K562 (cell line): Measurements from ENCODE around the gene ZNF460. TPM values are rescaled to one million over a fixed set of nuclear protein-coding genes. Genes with fewer than 3 reads are reported as not detected.

ENCODE experiments used
- ATF7 ChIP-seq: fragments of 450-650 bp; IDR thresholded peaks from 2 replicates; pipeline ENCODE4 v1.7.1; 2014; ENCODE audit warnings: mild to moderate bottlenecking, moderate library complexity
- DMBX1 ChIP-seq: fragments of 250-450 bp; sonication (Bioruptor Pico); IDR thresholded peaks from 2 replicates; pipeline ENCODE4 v1.8.0; 2022; ENCODE audit warnings: inconsistent platforms, mild to moderate bottlenecking, moderate library complexity, borderline replicate concordance
- ETV1 ChIP-seq: fragments of 450-650 bp; conservative IDR thresholded peaks from 2 replicates; pipeline ENCODE4 v1.6.1; 2016; ENCODE audit warnings: missing genetic modification characterization, control low read depth, low read depth, missing compliant biosample characterization
- RNF2 ChIP-seq: sonication (generic); IDR thresholded peaks from 2 replicates; pipeline ENCODE4 v1.6.1; 2016
- SIX5 ChIP-seq, 2 experiments: IDR thresholded peaks; 2 replicates each; pipeline ENCODE4 v1.6.1; 2011; ENCODE audit warnings: low read length in 2 of 2, borderline replicate concordance in 1 of 2, low read depth in 1 of 2, mild to moderate bottlenecking in 1 of 2, moderate library complexity in 1 of 2; ENCODE audit not compliant: insufficient read depth in 1 of 2
- SMAD4 ChIP-seq: fragments of 250-450 bp; sonication (Bioruptor Pico); conservative IDR thresholded peaks from 2 replicates; pipeline ENCODE4 v1.8.0; 2021; ENCODE audit warnings: inconsistent platforms, mild to moderate bottlenecking, moderate library complexity
- TCF3 ChIP-seq: sonication (generic); formaldehyde crosslinking; IDR thresholded peaks from 2 replicates; pipeline ENCODE4 v1.4.0; 2020; ENCODE audit warnings: mild to moderate bottlenecking, missing genetic modification reagents
- TCF7 ChIP-seq: sonication (generic); IDR thresholded peaks from 2 replicates; pipeline ENCODE4 v1.6.1; 2016; ENCODE audit warnings: antibody characterized with exemption, borderline replicate concordance
- TRIM24 ChIP-seq, 2 experiments: fragments of 450-650 bp; IDR thresholded peaks; 2 replicates each; pipeline ENCODE4 v1.6.1; 2016
- YY1 ChIP-seq, 3 experiments: IDR thresholded peaks; 2 replicates each; pipeline ENCODE4 v1.6.1; 2011; ENCODE audit warnings: low read length in 2 of 3, mild to moderate bottlenecking in 2 of 3, moderate library complexity in 2 of 3, borderline replicate concordance in 1 of 3, control low read depth in 1 of 3, low read depth in 1 of 3; ENCODE audit not compliant: insufficient read depth in 3 of 3, insufficient replicate concordance in 2 of 3, control insufficient read depth in 1 of 3, insufficient read length in 1 of 3; ENCODE audit errors: extremely low read depth in 1 of 3
- polyA plus RNA-seq, 8 experiments: library from polyadenylated mRNA; depleted of rRNA in 4 of 8; stranded (reverse) in 5 of 8; unstranded in 3 of 8; fragments of >200 nt; fragmentation: Nextera tagmentation in 2 of 8; fragmentation: Illumina TruSeq in 1 of 8; extraction: Ambion mirVana in 2 of 8; extraction: Trizol in 1 of 8; gene quantifications; 2 replicates each; pipeline versions ENCODE4 v1.2.1 to v1.2.3, GENCODE V29; 2011 to 2014; ENCODE audit warnings: inconsistent platforms in 1 of 8, missing spikeins in 1 of 8
- total RNA-seq, 7 experiments: library from RNA; depleted of rRNA in 6 of 7; stranded (reverse); fragments of >200 nt in 6 of 7; fragmentation: Illumina TruSeq in 2 of 7; extraction: Trizol in 2 of 7; gene quantifications; 2 replicates each; pipeline versions ENCODE4 v1.2.1 to v1.2.3, GENCODE V29; 2011 to 2021; ENCODE audit warnings: low replicate concordance in 1 of 7
- TF ChIP-seq, protein P1 (sequence below), 2 experiments: fragments of 200-800 bp in 1 of 2; sonication (Bioruptor generic) in 1 of 2; sonication (generic) in 1 of 2; formaldehyde crosslinking in 1 of 2; IDR thresholded peaks in 1 of 2; conservative IDR thresholded peaks in 1 of 2; 2 replicates each; pipeline versions ENCODE4 v1.5.0 to v1.6.1; 2016 to 2020; ENCODE audit warnings: missing compliant biosample characterization in 1 of 2, missing genetic modification characterization in 1 of 2, missing genetic modification reagents in 1 of 2
- TF ChIP-seq, protein P2 (sequence below): sonication (generic); formaldehyde crosslinking; IDR thresholded peaks from 2 replicates; pipeline ENCODE4 v1.8.0; 2023; ENCODE audit warnings: mild to moderate bottlenecking, missing genetic modification reagents
- TF ChIP-seq, protein P3 (sequence below): sonication (generic); formaldehyde crosslinking; IDR thresholded peaks from 2 replicates; pipeline ENCODE4 v1.8.0; 2022; ENCODE audit warnings: mild to moderate bottlenecking, missing genetic modification reagents
- TF ChIP-seq, protein P4 (sequence below), 2 experiments: IDR thresholded peaks; 2 replicates each; pipeline ENCODE4 v1.6.1; 2011; ENCODE audit warnings: borderline replicate concordance in 1 of 2, control low read depth in 1 of 2, low read depth in 1 of 2, low read length in 1 of 2, mild to moderate bottlenecking in 1 of 2, mixed read lengths in 1 of 2, moderate library complexity in 1 of 2; ENCODE audit not compliant: insufficient read depth in 1 of 2, insufficient read length in 1 of 2, poor library complexity in 1 of 2, severe bottlenecking in 1 of 2; ENCODE audit errors: extremely low read depth in 1 of 2

The ZNF460 gene
- total and polyA plus RNA-seq, 9 of the 15 experiments (the other 6 are each of a cell fraction or from before 2014, with no cell fraction given): 0.45 to 36.2 (median 16.6) TPM

DNA sequence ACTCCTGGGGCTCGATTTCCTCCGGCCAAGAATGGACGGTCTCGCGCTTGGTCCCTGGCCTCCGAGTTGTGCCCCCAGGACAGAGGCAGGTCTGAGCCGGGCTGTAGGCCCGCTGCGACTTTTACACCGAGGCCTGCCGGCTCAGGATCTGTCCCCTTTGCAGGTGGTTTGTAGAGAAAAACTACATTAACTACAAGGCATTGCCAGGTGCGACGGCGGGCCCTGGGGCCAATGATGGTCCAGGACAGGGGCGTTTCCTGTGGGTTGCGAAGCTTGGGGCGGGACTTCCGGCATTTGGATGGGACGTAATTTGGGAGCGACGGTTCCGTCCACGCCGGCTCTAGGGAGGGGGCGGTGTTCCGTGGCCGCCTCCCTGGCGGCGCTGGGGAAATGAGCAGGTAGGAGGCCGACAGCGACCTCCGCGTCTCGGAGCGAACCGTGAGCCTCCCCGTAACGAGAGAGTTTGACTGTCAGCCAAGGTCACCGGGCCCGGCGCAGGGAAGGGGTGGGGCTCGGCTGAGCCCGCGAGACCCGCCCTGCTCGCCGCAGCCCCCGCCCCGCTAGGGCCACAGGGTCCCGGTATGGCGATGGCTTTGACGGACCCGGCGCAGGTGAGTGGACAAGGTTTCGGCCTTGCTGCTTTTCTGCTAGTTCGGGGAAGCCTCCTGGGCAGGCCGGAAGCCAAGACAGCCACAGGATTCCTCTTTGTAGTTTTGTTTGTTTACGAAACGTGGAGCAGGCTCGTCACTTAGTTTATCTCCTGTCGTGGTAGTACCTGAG, 39.8 kb upstream of the ZNF460 start, which contains the start of gene ZNF805 (continued):
- peak; percentile 35; the same call in 1 of the 2 replicates for TF ChIP-seq DMBX1 (CRISPR knock-in tag)
- peak; percentile 3 to 50; a peak in 2 of 4 replicates for TF ChIP-seq SIX5 (IDR thresholded peaks at IDR 0.05; ENCODE audit: borderline replicate concordance in 1 of 2, insufficient read depth in 1 of 2, low read depth in 1 of 2, low read length in 2 of 2)
- TF ChIP-seq, protein P1, sequence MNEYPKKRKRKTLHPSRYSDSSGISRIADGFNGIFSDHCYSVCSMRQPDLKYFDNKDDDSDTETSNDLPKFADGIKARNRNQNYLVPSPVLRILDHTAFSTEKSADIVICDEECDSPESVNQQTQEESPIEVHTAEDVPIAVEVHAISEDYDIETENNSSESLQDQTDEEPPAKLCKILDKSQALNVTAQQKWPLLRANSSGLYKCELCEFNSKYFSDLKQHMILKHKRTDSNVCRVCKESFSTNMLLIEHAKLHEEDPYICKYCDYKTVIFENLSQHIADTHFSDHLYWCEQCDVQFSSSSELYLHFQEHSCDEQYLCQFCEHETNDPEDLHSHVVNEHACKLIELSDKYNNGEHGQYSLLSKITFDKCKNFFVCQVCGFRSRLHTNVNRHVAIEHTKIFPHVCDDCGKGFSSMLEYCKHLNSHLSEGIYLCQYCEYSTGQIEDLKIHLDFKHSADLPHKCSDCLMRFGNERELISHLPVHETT (CRISPR knock-in tag; conservative IDR thresholded peaks at IDR 0.05 in 1 of 2, IDR thresholded peaks at IDR 0.05 in 1 of 2): peak in 1 of 2 experiments; percentile 98; a peak in 2 of 4 replicates
- peak; percentile 84 for TF ChIP-seq ATF7
- TF ChIP-seq YY1 (IDR thresholded peaks at IDR 0.05; ENCODE audit: borderline replicate concordance in 1 of 3, control insufficient read depth in 1 of 3, extremely low read depth in 1 of 3, insufficient read depth in 3 of 3, insufficient read length in 1 of 3, insufficient replicate concordance in 2 of 3, low read depth in 1 of 3, low read length in 2 of 3): peak in 2 of 3 experiments; percentile 72 to 88
- peak; percentile 22; the same call in 1 of the 2 replicates for TF ChIP-seq TCF3 (CRISPR knock-in tag)
- 0 out of 2 replicates have a peak, but pooled peaks have one; percentile 44 for TF ChIP-seq ETV1
- TF ChIP-seq SMAD4 (CRISPR knock-in tag): peak; percentile 29; the same call in 1 of the 2 replicates
- TF ChIP-seq, protein P2, sequence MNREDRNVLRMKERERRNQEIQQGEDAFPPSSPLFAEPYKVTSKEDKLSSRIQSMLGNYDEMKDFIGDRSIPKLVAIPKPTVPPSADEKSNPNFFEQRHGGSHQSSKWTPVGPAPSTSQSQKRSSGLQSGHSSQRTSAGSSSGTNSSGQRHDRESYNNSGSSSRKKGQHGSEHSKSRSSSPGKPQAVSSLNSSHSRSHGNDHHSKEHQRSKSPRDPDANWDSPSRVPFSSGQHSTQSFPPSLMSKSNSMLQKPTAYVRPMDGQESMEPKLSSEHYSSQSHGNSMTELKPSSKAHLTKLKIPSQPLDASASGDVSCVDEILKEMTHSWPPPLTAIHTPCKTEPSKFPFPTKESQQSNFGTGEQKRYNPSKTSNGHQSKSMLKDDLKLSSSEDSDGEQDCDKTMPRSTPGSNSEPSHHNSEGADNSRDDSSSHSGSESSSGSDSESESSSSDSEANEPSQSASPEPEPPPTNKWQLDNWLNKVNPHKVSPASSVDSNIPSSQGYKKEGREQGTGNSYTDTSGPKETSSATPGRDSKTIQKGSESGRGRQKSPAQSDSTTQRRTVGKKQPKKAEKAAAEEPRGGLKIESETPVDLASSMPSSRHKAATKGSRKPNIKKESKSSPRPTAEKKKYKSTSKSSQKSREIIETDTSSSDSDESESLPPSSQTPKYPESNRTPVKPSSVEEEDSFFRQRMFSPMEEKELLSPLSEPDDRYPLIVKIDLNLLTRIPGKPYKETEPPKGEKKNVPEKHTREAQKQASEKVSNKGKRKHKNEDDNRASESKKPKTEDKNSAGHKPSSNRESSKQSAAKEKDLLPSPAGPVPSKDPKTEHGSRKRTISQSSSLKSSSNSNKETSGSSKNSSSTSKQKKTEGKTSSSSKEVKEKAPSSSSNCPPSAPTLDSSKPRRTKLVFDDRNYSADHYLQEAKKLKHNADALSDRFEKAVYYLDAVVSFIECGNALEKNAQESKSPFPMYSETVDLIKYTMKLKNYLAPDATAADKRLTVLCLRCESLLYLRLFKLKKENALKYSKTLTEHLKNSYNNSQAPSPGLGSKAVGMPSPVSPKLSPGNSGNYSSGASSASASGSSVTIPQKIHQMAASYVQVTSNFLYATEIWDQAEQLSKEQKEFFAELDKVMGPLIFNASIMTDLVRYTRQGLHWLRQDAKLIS (CRISPR knock-in tag): no peak
- TF ChIP-seq TRIM24 (IDR thresholded peaks at IDR 0.05): 0 out of 4 replicates have a peak, but pooled peaks of 1 of the 2 experiments have one; percentile 9
- peak; percentile 67; the same call in 1 of the 2 replicates for TF ChIP-seq RNF2
- TF ChIP-seq, protein P3, sequence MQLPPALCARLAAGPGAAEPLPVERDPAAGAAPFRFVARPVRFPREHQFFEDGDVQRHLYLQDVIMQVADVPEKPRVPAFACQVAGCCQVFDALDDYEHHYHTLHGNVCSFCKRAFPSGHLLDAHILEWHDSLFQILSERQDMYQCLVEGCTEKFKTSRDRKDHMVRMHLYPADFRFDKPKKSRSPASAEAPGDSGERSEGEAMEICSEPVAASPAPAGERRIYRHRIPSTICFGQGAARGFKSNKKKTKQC: peak; percentile 40; the same call in 1 of the 2 replicates
- TF ChIP-seq TCF7: no peak
- TF ChIP-seq, protein P4, sequence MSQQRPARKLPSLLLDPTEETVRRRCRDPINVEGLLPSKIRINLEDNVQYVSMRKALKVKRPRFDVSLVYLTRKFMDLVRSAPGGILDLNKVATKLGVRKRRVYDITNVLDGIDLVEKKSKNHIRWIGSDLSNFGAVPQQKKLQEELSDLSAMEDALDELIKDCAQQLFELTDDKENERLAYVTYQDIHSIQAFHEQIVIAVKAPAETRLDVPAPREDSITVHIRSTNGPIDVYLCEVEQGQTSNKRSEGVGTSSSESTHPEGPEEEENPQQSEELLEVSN (IDR thresholded peaks at IDR 0.05; ENCODE audit: borderline replicate concordance in 1 of 2, extremely low read depth in 1 of 2, insufficient read depth in 1 of 2, insufficient read length in 1 of 2, low read depth in 1 of 2, low read length in 1 of 2, poor library complexity in 1 of 2, severe bottlenecking in 1 of 2): peak in 1 of 2 experiments; percentile 66
